GM21526 (cell line): Measurements from ENCODE around the gene ADGRG3.

ENCODE experiments used
- ATAC-seq: cut with Tn5 transposase; IDR thresholded peaks from one replicate; pipeline ENCODE4 v1.9.1; 2021; ENCODE audit warnings: moderate library complexity; ENCODE audit not compliant: unreplicated experiment, low FRiP score

Gene ADGRG3

GRCh38 chr16:57645691-57646387 lies 22.3 kb upstream of the ADGRG3 start:
- ATAC-seq, result no peak

- no peak for ATAC-seq
Measured at GRCh38 chr16:57646388-57647039, 21.6 kb upstream of the ADGRG3 start.

GRCh38 chr16:57647136-57647875 lies 20.8 kb upstream of the ADGRG3 start:
- no peak for ATAC-seq

GRCh38 chr16:57648125-57648524 lies 20.0 kb upstream of the ADGRG3 start:
- no peak for ATAC-seq

GRCh38 chr16:57648581-57649442 lies 19.3 kb upstream of the ADGRG3 start:
- no peak for ATAC-seq

GRCh38 chr16:57649443-57649751 lies 18.7 kb upstream of the ADGRG3 start:
- ATAC-seq, result no peak

GRCh38 chr16:57649846-57650245 lies 18.3 kb upstream of the ADGRG3 start:
- no peak for ATAC-seq

- ATAC-seq, result no peak
Measured at GRCh38 chr16:57651344-57652333, 16.5 kb upstream of the ADGRG3 start.

- no peak for ATAC-seq
Measured at GRCh38 chr16:57652695-57653471, 15.2 kb upstream of the ADGRG3 start.

- ATAC-seq, result no peak
Measured at GRCh38 chr16:57653936-57654335, 14.2 kb upstream of the ADGRG3 start.

GRCh38 chr16:57656342-57656955 lies 11.7 kb upstream of the ADGRG3 start:
- ATAC-seq, result no peak

- ATAC-seq, result no peak
Measured at GRCh38 chr16:57657228-57657627, 10.9 kb upstream of the ADGRG3 start.

GRCh38 chr16:57658130-57658877 lies 9.8 kb upstream of the ADGRG3 start:
- ATAC-seq, result no peak

GRCh38 chr16:57658878-57659674 lies 9.0 kb upstream of the ADGRG3 start:
- ATAC-seq, result no peak

GRCh38 chr16:57660715-57661463 lies 7.2 kb upstream of the ADGRG3 start:
- no peak for ATAC-seq

- ATAC-seq, result no peak
Measured at GRCh38 chr16:57661510-57661909, 6.6 kb upstream of the ADGRG3 start.
